NCI-H2081 treated with DMSO at 0.1 percent for 48 hours (cell line): ENCODE data around the gene CEP131.

Experiments
- DNase-seq: peaks from one replicate; lab custom pipeline; 2025; lab: John Stamatoyannopoulos, UW

The CEP131 gene

GRCh38 chr17:81187586-81188490 is 34.9 kb downstream of the CEP131 start:
- DNase-seq = no peak

- no peak for DNase-seq
These were observed 35.6 kb downstream of the CEP131 start for GRCh38 chr17:81187120-81187519.

GRCh38 chr17:81186203-81186602 is 36.6 kb downstream of the CEP131 start:
- no peak for DNase-seq

- no peak for DNase-seq
These were observed 38.2 kb downstream of the CEP131 start for GRCh38 chr17:81184555-81184954.

GRCh38 chr17:81183807-81184206 is 39.0 kb downstream of the CEP131 start:
- DNase-seq = no peak

- DNase-seq = no peak
These were observed 39.4 kb downstream of the CEP131 start for GRCh38 chr17:81183316-81183715.

- no peak for DNase-seq
These were observed 40.2 kb downstream of the CEP131 start for GRCh38 chr17:81182596-81182995.

- no peak for DNase-seq
These were observed 41.0 kb downstream of the CEP131 start for GRCh38 chr17:81181811-81182185.

GRCh38 chr17:81180836-81181810 is 41.6 kb downstream of the CEP131 start:
- DNase-seq = no peak

- DNase-seq = no peak
These were observed 42.9 kb downstream of the CEP131 start for GRCh38 chr17:81179861-81180260.

- DNase-seq = no peak
These were observed 43.5 kb downstream of the CEP131 start for GRCh38 chr17:81179220-81179619.

GRCh38 chr17:81178136-81179091 is 44.4 kb downstream of the CEP131 start:
- no peak for DNase-seq

- DNase-seq = no peak
These were observed 46.1 kb downstream of the CEP131 start for GRCh38 chr17:81176666-81177065.

GRCh38 chr17:81173762-81174155 is 49.0 kb downstream of the CEP131 start:
- no peak for DNase-seq

- no peak for DNase-seq
These were observed 49.6 kb downstream of the CEP131 start for GRCh38 chr17:81173052-81173761.

GRCh38 chr17:81171941-81172340 is 50.8 kb downstream of the CEP131 start:
- no peak for DNase-seq

- no peak for DNase-seq
These were observed 51.9 kb downstream of the CEP131 start for GRCh38 chr17:81170727-81171494.

- DNase-seq = no peak
These were observed 52.9 kb downstream of the CEP131 start for GRCh38 chr17:81169870-81170309.

- no peak for DNase-seq
These were observed 55.1 kb downstream of the CEP131 start for GRCh38 chr17:81167638-81168037.

GRCh38 chr17:81167194-81167524 is 55.6 kb downstream of the CEP131 start:
- DNase-seq = no peak
